GM21367 (cell line): ENCODE results near the gene CTBP2.

Experiments
- ATAC-seq: cut with Tn5 transposase; IDR thresholded peaks from one replicate; pipeline ENCODE4 v1.9.1; 2021; ENCODE audit not compliant: unreplicated experiment

Gene CTBP2

DNA sequence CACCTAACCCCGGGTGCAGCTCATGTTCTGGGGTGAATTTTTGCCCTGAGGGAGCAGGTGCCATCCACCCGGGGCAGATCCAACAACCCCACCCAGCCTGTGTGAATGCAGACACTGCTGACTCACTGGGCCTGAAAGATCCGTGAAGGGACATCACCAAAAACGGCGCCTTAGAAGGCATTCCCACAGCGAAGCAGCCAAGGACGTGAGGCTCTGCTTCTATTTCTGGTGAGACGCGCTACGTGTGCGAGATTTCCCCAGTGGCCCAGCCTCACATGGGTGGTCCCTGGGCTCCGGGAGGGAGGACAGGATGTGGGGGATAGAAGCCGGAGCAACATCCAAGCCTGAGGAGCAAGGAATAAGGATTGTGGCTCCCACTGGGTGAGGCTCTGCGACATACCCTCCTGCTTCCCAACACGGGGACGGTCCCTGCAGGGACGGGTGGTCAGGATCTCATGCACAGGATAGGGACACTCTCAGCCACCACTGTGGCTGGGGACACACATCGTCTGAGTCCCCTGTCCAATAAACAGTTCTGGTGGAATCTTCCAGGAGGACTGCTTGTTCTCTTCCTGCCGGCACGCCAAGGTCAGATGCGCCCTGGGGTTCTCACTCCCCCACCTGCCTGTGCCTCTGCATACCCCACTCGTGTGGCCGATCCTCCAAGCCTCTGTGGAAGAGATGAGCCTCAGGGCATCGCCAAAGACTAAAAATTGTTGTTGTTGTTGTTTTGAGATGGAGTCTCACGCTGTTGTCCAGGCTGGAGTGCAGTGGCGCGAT, 148.2 kb downstream of the CTBP2 start:
- ATAC-seq = no peak

DNA sequence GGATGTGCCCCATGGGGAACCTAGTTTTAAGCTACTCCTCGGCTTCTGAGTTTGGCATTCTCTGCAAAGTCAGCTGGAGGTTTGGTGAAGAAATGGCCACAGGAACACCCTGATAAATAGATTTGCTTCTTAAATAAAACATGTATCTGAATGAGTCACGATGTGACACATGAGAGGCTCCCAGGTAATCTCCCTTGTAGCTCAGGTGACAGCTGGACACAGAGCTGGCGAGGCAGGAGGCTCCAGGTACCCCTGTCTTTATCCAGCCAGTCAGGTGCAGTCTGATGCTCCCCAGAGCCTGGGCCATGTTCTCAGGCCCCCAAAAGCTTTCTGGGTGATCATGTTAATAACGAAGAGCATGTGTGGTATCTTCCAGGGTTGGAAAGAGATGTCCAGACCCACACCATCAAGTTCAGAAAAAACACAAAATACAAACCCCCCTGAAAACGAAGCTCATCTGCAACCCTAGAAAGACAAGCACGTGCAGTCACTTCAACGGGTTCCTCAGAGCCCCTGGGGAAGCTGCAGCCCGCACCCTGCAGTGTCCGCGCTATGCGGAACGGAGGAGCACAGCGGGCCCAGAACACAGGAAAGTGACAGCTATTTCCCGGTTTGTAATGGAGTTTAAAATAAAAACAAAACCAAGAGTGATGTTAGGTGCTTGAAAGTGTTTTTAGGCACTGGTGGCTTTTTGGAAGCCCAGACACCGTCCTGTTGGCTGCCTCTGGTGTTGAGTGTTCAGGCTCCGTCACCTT, 149.0 kb downstream of the CTBP2 start:
- no peak for ATAC-seq

DNA sequence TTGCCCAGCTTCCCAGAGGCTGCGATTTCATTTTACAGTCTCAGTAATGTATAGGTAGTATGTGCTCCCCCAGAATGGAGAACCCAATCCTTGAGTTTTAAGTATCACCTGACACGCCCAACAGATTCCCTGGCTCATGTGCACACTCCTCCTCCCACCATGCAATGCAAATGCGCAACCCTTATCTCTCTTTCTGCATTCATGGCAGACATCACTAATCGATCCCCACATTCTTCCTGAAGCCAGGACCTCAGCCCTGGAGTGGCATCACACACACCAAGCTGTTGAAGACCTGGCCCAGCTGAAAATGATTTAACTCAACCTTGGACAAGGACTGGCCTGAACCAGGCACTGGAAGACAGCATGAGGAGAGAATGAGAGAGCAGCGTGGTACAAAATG, 150.0 kb downstream of the CTBP2 start:
- no peak for ATAC-seq

DNA sequence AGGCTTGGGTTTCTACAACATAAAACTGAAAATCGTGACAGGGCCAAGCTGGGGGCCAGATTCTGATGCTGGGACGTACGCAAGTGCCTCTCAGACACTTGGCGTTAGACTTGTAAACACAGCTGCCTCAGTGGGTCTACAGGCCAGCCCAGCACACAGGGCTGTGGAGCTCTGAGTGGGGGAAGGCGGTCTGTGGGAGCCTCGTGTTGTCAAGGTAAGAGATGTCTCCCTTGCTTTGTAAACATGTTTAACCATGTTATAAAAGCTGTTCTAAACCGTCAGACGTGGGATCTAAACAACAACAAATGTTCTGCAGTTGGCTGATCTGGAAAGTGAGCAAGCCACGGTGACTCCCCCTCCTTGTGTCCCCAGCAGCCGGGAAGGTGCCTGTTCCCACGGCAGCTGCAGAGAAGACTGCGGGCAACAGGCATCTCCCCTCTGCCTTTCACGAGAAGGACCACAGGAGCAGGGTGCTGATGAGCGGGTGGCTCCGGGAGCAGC, 150.7 kb downstream of the CTBP2 start:
- ATAC-seq = no peak

DNA sequence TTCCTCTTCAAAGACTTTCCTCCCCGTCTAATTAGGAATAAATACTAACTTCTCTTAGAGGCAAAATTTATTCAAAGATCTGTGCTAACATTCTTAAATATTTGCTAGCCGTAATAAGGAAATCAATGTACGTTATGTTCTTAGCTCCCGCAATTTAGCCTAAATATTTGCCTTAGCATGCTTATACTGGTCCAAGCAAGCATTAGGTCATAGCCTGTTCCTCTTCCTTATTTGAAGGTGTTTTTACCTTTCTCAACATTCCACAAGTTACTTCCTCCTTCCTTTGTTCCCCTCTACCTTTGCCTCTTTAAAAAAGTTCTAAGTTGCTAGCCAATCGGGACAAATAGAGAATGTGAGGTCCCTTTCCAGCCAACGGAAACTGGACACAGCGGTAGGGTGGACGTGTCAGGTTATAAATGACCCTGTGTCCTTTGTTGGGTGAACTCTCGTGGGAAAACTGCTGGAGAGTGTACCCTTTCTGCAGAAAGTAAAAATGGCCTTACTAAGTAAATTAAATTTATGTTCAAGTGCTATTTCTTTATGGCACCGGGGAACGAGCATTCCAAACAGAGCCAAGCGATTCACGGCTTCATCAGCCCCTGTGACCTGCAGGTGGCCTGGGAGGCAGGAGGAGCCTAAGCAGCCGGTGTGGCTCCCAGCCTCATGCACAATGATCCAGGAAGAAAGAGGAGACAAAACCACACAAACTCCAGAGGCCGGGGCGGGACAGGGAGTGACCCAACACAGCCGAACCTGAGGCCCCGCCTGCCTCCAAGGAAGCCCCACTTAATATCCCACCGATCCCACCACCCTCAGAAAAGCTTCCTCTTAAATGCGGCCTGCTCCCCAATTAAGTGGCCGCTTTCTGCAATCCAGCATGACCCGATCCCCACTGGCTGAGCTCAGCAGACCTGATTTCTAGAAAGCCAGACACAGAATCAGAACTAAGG, 151.4 kb downstream of the CTBP2 start:
- no peak for ATAC-seq

DNA sequence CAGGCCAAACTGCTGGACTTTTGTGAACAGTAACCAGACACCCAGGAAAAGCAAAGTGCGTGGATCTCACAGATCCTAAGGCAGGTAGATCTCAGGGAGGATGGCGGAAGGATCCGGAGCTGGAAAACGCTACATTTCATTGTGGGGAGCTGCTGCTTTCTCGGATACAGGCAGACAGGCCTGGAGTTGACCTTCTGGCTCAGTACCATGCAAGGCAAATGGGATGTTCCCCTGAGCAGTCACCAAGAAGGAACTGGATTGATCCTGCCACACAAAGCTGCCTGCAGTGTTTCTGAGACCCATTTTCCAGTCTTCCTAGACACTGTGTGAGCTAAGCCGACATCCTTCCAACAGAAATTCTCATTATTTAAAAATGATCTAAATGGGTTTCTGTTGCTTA, 152.9 kb downstream of the CTBP2 start:
- ATAC-seq = no peak

DNA sequence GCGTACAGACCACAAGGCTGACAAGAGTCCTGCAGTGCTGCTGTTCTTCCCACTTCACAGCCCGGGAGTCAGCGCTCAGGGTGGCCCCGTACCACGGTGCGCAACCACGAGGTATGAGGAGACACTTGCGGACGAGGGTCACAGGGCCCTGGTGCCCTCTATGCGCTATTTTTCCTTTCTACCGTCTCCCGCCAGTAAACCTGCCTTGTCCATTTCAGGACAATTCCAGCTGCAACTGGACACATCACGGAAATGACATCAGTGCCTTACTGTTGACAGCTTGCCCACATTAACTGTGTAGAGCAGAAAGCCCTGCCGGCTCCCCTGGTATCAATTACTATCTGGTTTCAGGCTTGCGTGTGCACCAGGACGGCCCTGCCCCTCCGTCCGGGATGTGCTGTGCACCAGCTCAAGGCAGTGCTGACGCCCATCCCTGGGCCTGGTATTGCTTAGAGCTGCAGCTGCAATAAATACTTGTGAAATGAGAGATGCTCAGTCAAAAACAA, 153.4 kb downstream of the CTBP2 start:
- no peak for ATAC-seq

DNA sequence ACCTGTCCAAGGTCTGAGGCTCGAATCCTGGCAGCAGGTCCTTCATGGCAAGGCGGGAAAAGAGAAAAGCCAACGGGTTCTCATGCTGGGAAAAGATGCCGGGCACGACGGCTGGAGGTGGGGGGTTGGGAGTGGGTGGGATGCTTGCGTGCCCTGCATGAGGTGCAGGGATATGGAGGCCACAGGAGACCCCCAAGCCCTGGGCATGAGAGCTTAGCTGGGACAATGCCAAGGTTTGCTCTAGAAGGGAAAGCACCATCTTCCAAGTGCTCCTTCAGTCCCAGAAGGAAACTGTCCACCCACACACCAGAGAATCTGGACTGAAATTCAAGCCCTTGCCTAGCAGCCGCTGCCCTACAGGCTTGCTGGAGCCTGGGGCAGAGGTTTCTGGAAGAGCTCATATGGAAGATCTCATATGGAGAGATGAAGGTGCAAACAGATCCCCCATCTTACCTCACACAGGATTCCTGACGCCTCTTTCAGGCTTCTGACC, 154.1 kb downstream of the CTBP2 start:
- ATAC-seq = no peak

DNA sequence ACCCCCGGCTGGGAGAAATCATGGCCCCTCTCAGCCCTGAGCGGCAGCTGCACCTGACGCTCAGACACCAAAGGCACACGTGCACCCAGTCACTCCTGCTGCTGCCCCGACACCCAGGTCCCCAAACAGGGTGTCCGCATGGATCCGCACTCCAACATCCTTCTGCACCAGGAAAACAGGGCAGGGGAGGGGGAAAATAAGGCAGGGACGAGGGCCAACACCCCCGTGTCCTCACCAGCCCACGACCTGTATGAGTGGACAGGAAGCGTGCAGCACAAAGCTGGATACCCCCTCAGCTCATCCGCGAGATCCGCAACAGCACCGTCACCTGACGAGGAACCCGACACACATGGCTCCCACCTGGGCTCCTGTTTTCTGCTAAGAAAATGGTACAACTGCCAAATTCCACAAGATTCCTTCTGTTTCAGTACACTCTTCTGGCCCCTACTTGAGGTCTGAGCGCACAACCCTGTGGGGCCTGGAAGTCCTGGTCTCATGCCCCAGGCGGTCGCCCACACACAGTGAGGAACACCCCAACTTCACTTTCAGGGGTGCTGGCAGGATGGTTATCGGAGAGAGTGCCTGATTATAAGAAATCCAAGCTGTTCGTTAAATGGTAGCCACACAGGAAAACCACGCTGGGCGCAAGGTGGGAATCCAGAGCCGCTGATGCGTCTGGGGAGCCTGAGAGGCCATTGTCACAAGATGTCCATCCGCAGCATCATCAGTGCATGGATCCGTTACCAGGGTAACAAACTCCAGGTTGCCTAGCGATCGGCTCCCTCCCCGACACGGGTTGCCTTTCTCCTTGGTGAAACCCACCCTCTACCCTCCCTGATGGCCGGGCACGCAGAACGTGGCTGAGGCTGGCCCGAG, 154.8 kb downstream of the CTBP2 start:
- ATAC-seq = no peak

DNA sequence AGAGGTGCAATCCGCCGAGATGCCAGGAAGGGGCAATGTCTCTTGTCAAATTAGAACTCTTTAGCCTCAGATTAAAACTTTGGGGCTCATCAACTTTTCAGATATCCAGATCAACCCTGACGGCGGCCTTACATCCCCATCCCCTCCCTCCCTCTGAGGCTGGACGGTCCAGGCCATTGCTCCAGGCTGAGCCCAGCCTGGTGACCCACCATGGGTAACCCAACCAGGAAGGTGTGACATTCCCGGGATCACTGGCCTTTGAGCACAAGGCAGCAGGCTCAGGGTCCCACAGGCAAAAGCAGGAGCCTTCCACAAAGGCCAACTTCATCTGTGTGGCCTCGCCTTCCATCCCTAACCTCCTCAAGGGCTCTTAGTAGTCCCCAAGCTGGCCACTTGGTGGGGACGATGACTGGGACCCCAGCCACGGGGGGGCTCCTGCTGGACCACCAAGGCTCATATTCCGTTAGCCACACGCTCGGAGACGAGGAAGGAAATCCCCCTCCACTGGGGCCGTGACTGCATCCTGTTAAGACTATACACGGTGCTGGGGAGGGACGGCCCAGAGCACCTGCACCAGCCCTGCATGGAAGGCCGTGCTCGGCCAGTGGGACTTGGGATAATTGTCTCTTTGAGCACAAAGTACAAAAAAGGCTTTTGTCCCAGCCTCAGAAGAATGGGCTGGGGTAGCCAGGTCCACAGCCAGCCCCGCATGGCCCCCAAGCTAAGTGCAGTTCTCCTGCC, 155.6 kb downstream of the CTBP2 start:
- no peak for ATAC-seq

DNA sequence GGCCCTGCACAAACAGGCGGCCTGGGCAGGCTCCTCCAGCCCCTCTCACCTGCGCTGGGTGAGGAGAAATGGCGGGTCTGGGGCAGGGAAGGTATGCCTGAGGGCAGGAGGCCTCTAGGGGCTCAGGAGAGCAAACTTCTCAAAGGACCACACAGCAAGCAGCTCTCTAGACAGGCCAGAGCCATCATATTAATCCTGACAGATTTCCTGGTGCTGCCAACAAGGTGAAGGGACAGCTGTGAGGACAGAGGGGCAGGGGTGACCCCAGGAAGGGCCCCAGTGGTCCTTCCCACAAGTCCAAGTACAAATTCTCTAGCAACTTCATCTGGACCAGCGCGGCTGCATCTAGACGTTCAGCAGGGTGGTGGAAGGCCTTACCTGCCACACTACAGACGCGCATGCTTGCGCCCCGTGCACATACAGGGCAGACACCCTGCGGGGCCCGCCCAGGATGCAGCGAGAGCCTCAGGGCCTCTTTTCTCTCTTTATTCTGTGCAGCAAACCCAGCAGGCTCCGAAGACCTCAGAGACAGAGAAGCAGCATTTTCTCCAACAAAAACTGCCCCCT, 156.4 kb downstream of the CTBP2 start:
- ATAC-seq = no peak

DNA sequence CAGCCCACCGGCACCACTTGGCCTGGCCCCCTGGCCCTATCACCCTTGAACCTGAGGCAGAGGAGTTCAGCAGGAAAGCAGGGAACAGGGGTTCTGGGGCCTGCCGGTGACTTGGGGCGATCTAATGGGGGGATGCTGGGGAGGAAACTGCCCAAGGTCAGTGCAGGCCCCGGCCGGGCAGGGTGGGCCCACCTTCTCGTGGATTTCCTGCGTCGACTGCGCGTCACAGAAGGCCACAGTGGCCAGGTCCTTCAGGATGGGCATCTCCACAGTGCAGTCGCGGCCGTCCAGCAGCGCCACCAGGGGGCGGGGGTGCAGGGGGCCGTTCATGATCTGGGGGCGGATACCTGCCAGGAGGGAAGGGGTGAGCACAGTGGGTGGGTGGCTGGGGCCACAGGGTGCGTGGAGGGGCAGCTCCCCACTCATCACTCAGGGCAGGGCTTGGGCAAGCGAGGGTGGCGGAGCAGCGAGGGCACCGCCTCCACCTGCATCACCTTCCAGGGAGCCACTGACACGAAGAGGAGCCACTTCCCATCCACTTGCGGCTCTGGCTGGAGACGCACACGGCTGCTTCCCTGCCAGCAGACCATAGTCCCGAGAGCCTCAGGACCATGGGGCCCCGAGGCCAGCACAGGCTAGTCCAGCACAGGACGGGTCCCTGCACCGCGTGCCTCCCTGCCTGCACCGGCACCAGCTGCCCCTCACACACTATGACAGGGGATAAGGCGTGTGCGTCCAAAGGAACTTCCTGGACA, 157.0 kb downstream of the CTBP2 start:
- no peak for ATAC-seq

DNA sequence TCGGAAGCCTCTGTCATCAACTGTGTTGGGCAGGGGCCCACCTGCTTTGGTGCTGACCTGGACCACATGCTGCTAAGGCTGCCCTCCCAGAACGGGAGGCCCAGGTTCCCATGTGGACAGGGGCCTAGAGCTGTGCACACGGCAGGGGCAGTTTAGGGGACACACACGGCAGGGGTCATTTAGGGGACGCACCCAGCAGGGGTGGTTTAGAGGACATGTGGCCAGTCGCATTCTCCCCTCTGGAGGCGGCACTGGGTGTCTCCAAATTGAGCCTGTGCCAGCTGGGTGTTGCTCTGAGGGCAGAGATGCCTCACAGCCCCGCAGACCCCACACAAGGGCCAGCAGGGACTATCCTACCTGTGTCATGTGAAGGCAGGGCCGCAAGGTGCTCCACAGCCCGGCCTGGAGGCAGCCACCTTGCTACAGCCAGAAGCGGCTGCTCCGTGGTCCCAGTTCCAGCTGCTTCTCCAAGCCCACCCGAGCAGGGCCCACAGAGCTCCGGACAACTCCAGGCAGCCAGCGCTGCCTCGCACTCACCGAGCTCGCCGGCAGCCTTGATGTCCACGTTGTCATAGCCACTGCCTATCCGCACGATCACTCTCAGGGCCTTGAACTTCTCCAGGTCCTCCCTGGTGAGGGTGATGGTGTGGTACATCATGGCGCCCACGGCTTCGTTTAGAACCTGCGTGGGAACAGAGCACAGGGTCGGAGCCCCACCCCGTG, 157.8 kb downstream of the CTBP2 start:
- ATAC-seq = no peak

DNA sequence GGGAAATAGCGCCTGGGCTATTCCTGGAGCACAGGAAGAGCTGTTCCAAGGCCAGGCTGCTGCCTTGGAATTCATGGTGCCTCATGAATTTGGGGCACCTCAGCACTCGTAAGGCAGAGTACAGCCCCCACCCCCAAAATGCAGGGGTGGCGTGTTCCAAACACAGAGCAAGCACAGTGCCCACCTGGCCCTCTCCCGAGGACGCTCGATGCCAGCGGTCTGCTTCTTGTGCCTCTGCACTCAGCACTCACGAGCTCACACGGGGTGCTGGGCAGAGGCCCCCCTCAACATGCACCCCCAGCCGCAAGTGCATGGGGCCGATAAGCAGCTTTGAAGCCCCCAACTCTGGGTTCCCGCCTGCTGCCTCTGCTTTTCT, 158.3 kb downstream of the CTBP2 start:
- no peak for ATAC-seq

DNA sequence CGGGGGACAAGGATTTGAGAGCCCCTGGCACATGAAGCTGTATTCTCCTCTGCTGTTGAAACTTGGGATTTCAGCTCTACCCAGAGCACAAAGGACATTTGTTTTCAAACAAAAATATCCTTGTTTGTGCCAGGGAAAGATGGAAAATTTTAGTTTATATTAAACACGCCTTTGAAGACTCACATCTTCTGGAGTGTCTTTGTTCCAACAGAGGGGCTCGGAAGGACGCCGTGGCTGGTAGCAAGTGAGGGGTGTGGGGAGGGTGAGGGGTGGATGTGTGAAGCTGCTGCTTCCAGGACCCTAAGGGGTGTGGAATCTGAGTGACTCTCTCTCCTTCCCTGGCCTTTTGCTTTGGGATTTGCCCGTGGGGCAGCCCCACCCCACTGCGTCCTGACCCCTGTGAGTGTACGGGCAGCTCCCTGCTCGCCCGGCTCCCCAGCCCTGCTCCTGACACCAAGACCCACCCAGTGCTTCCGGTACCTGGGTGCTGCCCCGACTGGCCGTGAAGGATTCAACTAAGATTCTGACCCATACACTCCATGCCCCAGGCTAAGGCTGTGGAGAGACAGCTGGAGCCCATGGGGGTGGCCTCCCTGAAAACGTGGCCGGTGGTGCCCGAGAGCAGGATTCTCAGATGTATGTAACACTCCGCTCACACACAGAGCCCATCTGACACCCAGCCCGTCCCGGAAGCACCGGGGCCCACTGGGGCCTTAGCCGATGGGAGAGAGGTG, 158.9 kb downstream of the CTBP2 start:
- ATAC-seq = no peak

DNA sequence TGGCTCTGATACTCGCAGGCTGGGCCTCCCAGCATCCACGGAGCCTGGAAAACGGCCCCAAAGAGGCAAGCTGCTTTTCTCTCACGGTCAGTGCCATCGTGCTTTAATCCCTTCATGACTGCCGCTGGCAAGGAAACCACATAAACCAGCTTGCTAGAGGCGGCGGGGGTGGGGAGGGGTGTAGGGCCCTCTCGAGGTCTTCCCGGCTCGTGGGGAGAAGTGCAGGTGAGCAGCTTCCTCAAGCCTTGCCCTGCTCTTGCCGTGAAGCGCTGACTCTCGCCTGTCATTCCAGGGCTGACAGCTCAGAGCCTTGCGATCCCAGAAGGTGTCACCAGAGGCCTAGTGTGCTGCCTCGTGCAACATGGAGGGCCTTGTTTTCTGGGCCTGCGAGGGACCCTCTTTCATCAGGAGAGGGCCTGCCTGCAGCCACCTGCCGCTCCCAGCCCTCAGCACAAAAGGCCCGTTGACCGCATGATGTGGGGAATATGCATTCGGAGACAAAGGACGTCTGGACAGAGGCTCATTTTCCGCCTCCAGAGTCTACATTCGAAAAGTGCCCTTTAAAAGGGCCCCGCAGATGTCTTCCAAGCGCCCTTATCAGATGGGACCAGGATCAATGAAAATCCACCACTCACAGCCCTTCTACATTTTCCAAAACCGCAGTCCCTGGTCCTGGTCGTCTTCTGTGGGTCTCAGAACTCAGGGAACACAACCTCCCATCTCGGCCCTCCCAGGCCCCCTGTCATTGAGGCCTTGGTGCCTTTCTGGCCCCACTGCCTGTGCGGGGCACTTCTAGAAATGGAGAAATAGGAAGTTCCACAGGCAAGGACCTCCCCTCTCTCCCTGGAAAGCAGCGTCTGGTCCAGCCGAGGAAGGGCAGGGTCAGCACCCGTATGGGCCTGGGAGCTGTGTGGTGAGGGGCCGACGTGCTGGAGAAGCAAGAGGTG, 159.7 kb downstream of the CTBP2 start:
- ATAC-seq = no peak
